HepG2 (cell line): ENCODE measurements around the gene TMEM271. TPM values are rescaled to one million over a fixed set of nuclear protein-coding genes. Genes with fewer than 3 reads are reported as not detected.

Source experiments
- CEBPB ChIP-seq: IDR thresholded peaks from 2 replicates; pipeline ENCODE4 v1.6.1; 2011; ENCODE audit warnings: low read depth, low read length, improper control_type of control experiment, borderline replicate concordance
- FOXA3 ChIP-seq: IDR thresholded peaks from 2 replicates; pipeline ENCODE4 v1.6.1; 2016; ENCODE audit warnings: missing genetic modification reagents, missing compliant biosample characterization
- HDAC1 ChIP-seq: sonication (generic); formaldehyde crosslinking; IDR thresholded peaks from 2 replicates; pipeline ENCODE4 v1.5.1; 2020; ENCODE audit warnings: mild to moderate bottlenecking, missing genetic modification reagents
- HIVEP1 ChIP-seq: sonication (generic); formaldehyde crosslinking; IDR thresholded peaks from 2 replicates; pipeline ENCODE4 v1.4.0; 2020; ENCODE audit warnings: mild to moderate bottlenecking, missing genetic modification reagents
- HNF1A ChIP-seq, 2 experiments: sonication (generic) in 1 of 2; formaldehyde crosslinking in 1 of 2; IDR thresholded peaks; 2 replicates each; pipeline versions ENCODE4 v1.4.0 to v1.6.1; 2016 to 2020; ENCODE audit warnings: borderline replicate concordance in 1 of 2, low read depth in 1 of 2, mild to moderate bottlenecking in 1 of 2, missing genetic modification reagents in 1 of 2
- HNRNPUL1 ChIP-seq: fragments of 200-400 bp; formaldehyde crosslinking; IDR thresholded peaks from 2 replicates; pipeline ENCODE4 v1.6.1; 2017; ENCODE audit warnings: low read depth, mild to moderate bottlenecking, low read length, moderate library complexity
- MXI1 ChIP-seq: IDR thresholded peaks from 3 replicates; pipeline ENCODE4 v1.6.1; 2012; ENCODE audit warnings: low read depth, low read length, inconsistent platforms, borderline replicate concordance
- NCOA2 ChIP-seq: sonication (generic); formaldehyde crosslinking; IDR thresholded peaks from 2 replicates; pipeline ENCODE4 v1.8.0; 2022; ENCODE audit warnings: inconsistent platforms
- NFE2L1 ChIP-seq: sonication (generic); formaldehyde crosslinking; IDR thresholded peaks from 2 replicates; pipeline ENCODE4 v1.4.0; 2020; ENCODE audit warnings: missing genetic modification reagents, mild to moderate bottlenecking, borderline replicate concordance
- NFKBIZ ChIP-seq: IDR thresholded peaks from 2 replicates; pipeline ENCODE4 v1.6.1; 2018; ENCODE audit warnings: missing genetic modification reagents, missing compliant biosample characterization
- PRDM10 ChIP-seq: sonication (generic); formaldehyde crosslinking; IDR thresholded peaks from 2 replicates; pipeline ENCODE4 v1.4.0; 2020; ENCODE audit warnings: low read depth, missing genetic modification reagents
- RARA ChIP-seq: IDR thresholded peaks from 2 replicates; pipeline ENCODE4 v1.6.1; 2016; ENCODE audit warnings: missing genetic modification reagents, missing compliant biosample characterization
- REPIN1 ChIP-seq: sonication (generic); formaldehyde crosslinking; IDR thresholded peaks from 2 replicates; pipeline ENCODE4 v1.8.0; 2022; ENCODE audit warnings: missing genetic modification reagents, low read depth, mild to moderate bottlenecking, borderline replicate concordance
- RFX1 ChIP-seq: fragments of 450-650 bp; IDR thresholded peaks from 2 replicates; pipeline ENCODE4 v1.6.1; 2017
- TP53 ChIP-seq: sonication (generic); formaldehyde crosslinking; conservative IDR thresholded peaks from 2 replicates; pipeline ENCODE4 v1.4.0; 2020; ENCODE audit warnings: missing genetic modification reagents
- ZNF331 ChIP-seq: sonication (generic); formaldehyde crosslinking; IDR thresholded peaks from 2 replicates; pipeline ENCODE4 v1.4.0; 2020; ENCODE audit warnings: missing genetic modification reagents
- ZNF543 ChIP-seq: sonication (generic); formaldehyde crosslinking; IDR thresholded peaks from 2 replicates; pipeline ENCODE4 v1.4.0; 2020; ENCODE audit warnings: mild to moderate bottlenecking, missing genetic modification reagents
- ZNF614 ChIP-seq: IDR thresholded peaks from 2 replicates; pipeline ENCODE4 v1.6.1; 2018; ENCODE audit warnings: missing biosample characterization, missing genetic modification reagents, inconsistent platforms, borderline replicate concordance
- ZNF644 ChIP-seq: IDR thresholded peaks from 2 replicates; pipeline ENCODE4 v1.6.1; 2016; ENCODE audit warnings: low read depth
- ZNF710 ChIP-seq: sonication (generic); formaldehyde crosslinking; IDR thresholded peaks from 2 replicates; pipeline ENCODE4 v1.5.0; 2020; ENCODE audit warnings: mild to moderate bottlenecking, missing genetic modification reagents, borderline replicate concordance
- ZSCAN9 ChIP-seq: IDR thresholded peaks from 2 replicates; pipeline ENCODE4 v1.6.1; 2016; ENCODE audit warnings: borderline replicate concordance
- polyA plus RNA-seq, 8 experiments: library from polyadenylated mRNA; depleted of rRNA in 3 of 8; stranded (reverse) in 7 of 8; unstranded in 1 of 8; fragments of >200 nt; fragmentation: Illumina TruSeq in 4 of 8; extraction: Trizol in 4 of 8; gene quantifications; 2 replicates each; pipeline versions ENCODE4 v1.2.1 to v1.2.3, GENCODE V29; 2011 to 2016; ENCODE audit warnings: low read depth in 4 of 8, missing spikeins in 1 of 8, mixed read lengths in 1 of 8; ENCODE audit not compliant: insufficient read depth in 1 of 8
- total RNA-seq, 5 experiments: library from RNA; depleted of rRNA; stranded (reverse); fragments of >200 nt; fragmentation: Illumina TruSeq; extraction: Trizol; gene quantifications; 2 replicates each; pipeline ENCODE4 v1.2.3, GENCODE V29; 2016; ENCODE audit warnings: low read depth in 1 of 5

TMEM271 gene
- total and polyA plus RNA-seq, 2 of the 13 experiments (the other 11 are each of a cell fraction or from before 2014, with no cell fraction given): not detected

- TF ChIP-seq ZNF331 (CRISPR knock-in tag) (peak; percentile 47; the same call in 1 of the 2 replicates), REPIN1 (CRISPR knock-in tag) (no peak), CEBPB (no peak), RFX1 (no peak), PRDM10 (peak; percentile 65), ZNF644 (CRISPR knock-in tag) (peak; percentile 59; the same call in 1 of the 2 replicates), NFKBIZ (0 out of 2 replicates have a peak, but pooled peaks have one; percentile 21), ZSCAN9 (CRISPR knock-in tag) (peak; percentile 66; the same call in 1 of the 2 replicates), FOXA3 (CRISPR knock-in tag) (peak; percentile 65), ZNF614 (peak; percentile 25; the same call in 1 of the 2 replicates), NCOA2 (CRISPR knock-in tag) (peak; percentile 74), RARA (CRISPR knock-in tag) (0 out of 2 replicates have a peak, but pooled peaks have one; percentile 10), HNF1A (IDR thresholded peaks at IDR 0.05; ENCODE audit: low read depth) (peak; percentile 93), HNF1A (CRISPR knock-in tag; IDR thresholded peaks at IDR 0.05; ENCODE audit: borderline replicate concordance) (peak; percentile 97; the same call in 1 of the 2 replicates), ZNF710 (CRISPR knock-in tag) (peak; percentile 75), HIVEP1 (CRISPR knock-in tag) (no peak), HDAC1 (CRISPR knock-in tag) (peak; percentile 12; the same call in 1 of the 2 replicates), ZNF543 (CRISPR knock-in tag) (no peak), NFE2L1 (CRISPR knock-in tag) (no peak), TP53 (no peak), MXI1 (0 out of 3 replicates have a peak, but pooled peaks have one; percentile 13), HNRNPUL1 (peak; percentile 84)
These were observed 5.8 kb upstream of the TMEM271 start (continued) for GRCh38 chr4:581753-582361.
